Panc1 (cell line): ENCODE data around the gene PIWIL4.

Source experiments
- CTCF ChIP-seq: fragments of 450-650 bp; IDR thresholded peaks from 2 replicates; pipeline ENCODE4 v1.5.1; 2017; ENCODE audit warnings: mild to moderate bottlenecking
- POLR2AphosphoS5 ChIP-seq: IDR thresholded peaks from 2 replicates; pipeline ENCODE4 v1.6.1; 2012; ENCODE audit warnings: mild to moderate bottlenecking, low read depth, low read length, moderate library complexity
- SIN3A ChIP-seq: IDR thresholded peaks from 2 replicates; pipeline ENCODE4 v1.6.1; 2012; ENCODE audit warnings: low read depth, mild to moderate bottlenecking, low read length, moderate library complexity, borderline replicate concordance; ENCODE audit not compliant: insufficient read depth
- TCF7L2 ChIP-seq: IDR thresholded peaks from 2 replicates; pipeline ENCODE4 v1.6.1; 2011; ENCODE audit warnings: mild to moderate bottlenecking, low read depth, low read length, inconsistent platforms

GRCh38 chr11:94560834-94561233 lies 6.3 kb upstream of the PIWIL4 start:
- TF ChIP-seq CTCF (no peak), POLR2AphosphoS5 (no peak), SIN3A (no peak), TCF7L2 (no peak)
